GM19455 (cell line): ENCODE measurements around the gene SLC17A7.

Source experiments
- ATAC-seq: cut with Tn5 transposase; IDR thresholded peaks from one replicate; pipeline ENCODE4 v1.9.1; 2021; ENCODE audit not compliant: unreplicated experiment

The SLC17A7 gene

DNA sequence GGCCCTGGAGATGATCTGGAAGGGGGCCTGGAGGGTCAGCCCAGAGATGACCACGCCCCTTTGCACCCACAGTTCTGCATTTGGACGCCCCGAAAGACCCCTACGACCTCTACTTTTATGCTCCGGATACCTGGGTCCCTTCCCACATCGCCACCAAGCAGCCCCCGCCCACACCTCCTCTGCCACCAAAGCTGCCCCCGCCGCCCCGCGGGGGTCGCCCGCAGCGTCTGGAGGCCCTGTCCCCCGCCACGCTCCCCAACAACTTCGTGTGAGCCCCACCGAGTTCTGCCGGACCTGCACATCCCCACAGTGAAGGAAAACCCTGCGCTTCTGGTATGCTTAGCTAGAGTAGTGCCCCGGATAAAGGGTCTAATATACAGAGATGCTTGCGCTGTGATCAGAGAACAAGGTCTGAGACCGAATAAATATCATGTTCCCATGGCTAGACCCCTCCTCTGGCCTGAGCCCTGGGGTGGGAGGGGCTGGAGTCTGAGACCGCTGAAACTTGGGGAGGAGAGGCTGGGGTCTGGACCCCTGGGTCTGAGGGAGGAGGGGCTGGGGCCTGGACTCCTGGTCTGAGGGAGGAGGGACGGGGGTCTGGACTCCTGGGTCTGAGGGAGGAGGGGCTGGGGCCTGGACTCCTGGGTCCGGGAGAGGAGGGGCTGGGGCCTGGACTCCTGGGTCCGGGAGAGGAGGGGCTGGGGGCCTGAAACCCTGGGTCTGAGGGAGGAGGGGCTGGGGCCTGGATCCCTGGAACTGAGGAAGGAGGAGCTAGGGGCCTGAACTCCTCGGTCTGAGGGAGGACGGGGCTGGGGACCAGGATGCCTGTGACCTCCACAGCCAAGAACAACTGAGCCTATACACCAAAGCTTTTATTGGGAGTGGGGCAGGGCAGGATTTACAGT, 12.5 kb downstream of the SLC17A7 start:
- ATAC-seq = no peak

DNA sequence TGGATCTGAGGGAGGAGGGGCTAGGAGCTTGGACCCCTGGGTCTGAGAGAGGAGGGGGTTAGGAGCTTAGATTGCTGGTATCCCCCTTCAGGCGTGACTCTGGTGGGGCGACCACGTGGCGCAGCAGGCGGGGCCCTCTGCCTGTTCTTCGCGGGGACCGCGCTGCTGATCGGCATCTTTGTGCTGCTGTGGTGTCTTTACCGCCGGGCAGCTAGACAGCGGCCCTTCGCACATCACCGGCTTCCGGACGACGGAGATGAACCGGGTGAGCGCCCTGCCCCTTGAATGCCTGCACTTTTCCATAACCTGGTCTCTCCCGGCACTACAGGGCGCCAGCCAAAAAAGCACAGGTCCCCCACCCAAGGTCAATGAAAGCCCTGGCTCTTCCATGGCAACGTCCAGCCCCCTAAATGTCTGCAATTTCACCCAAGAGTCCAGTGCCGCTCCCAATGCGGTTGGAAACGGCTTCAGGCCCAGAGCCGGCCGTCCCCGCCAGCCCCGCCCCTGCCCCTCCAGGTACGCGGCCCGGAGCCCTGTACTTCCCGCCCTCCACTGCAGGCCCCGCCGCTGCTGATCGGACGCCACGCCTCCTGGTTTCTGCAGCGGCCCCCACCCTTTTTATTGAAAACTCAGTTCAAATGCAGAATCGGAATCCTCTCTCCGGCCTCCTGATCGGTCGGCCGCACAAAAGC, 13.3 kb downstream of the SLC17A7 start:
- ATAC-seq = no peak

DNA sequence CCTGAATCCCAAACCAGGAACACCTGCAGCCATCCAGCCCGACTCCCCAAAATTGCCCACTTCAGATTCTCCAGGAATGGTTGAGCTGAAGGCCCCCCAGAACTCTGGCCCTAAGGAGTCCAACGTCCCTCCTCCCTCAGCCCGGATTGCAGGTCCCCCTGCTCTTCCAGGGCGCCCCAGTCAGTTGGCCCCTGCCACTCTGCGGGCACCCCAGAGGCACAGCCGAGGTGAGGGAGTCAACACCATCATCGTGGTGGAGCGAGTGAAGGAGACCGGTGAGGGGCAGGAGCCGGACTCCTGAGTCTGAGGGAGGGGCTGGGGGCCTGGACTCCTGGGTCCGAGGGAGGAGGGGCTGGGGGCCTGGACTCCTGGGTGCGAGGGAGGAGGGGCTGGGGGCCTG, 14.0 kb downstream of the SLC17A7 start:
- ATAC-seq = no peak

DNA sequence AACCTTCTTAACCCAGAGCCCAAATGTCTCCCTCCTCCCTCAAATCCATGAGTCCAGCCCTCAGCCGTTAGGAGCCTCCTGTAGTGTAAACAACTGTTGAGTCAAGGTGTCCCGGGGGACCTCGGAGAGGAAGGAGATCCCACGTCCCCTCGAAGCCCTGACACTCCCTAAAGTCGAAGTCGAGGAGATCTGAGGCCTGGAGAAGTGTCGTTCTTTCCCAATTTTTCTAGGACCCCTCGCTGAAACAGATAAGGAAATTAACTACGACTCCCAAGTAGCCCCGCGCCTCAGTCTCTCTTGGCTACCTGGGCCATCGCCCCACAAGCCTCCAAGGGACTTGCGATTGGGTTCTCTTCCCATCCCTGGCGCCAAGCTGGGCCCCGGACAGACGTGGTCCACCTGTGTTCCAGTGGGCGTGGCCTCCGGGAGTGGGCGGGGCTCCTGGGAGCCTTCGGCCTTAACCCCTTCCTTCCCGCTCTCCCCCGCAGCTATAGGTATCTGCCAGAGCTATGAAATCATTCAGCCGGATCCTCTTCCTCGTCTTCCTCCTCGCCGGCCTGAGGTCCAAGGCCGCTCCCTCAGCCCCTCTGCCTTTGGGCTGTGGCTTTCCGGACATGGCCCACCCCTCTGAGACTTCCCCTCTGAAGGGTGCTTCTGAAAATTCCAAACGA, 15.3 kb downstream of the SLC17A7 start:
- no peak for ATAC-seq

DNA sequence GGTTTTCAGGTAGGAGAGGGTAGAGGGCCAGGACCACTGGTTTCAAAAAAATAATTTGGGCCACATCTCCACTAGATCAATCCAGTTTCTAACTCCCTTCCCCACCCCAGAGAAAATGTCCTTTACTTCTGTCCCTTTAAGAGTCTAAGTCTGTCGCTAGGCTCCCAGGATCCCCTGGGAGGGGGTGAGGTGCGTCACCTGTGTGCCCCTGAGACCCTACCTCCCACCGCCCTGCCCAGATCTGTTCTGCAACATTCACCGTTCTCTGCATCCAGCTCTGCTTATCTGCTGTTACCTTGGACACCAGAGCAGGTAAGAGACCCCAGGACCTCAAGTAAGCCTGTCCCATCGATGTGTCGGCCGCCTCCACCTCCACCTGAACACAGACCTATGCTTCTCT, 16.1 kb downstream of the SLC17A7 start, which contains the start of gene GFY:
TSS of gene GFY (plus strand) at position 211 of the 400 bp plus-strand sequence. CDS start 1,043 bp downstream, outside the sequence.
- no peak for ATAC-seq

DNA sequence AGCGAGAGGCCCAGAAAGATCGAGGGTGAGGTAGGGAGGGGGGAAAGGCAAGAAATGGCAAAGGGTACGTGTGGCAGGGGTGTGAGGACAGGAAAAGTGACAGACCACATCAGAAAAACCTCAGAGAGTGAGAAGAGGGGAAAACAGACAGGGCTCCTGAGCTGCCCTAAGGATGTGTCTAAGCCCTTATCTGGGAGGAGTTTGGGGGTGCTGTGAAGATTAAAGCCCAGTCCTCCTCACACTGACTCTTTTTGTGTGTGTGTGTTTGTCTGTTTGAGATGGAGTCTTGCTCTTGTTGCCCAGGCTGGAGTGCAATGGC, 17.4 kb downstream of the SLC17A7 start:
- ATAC-seq = no peak

DNA sequence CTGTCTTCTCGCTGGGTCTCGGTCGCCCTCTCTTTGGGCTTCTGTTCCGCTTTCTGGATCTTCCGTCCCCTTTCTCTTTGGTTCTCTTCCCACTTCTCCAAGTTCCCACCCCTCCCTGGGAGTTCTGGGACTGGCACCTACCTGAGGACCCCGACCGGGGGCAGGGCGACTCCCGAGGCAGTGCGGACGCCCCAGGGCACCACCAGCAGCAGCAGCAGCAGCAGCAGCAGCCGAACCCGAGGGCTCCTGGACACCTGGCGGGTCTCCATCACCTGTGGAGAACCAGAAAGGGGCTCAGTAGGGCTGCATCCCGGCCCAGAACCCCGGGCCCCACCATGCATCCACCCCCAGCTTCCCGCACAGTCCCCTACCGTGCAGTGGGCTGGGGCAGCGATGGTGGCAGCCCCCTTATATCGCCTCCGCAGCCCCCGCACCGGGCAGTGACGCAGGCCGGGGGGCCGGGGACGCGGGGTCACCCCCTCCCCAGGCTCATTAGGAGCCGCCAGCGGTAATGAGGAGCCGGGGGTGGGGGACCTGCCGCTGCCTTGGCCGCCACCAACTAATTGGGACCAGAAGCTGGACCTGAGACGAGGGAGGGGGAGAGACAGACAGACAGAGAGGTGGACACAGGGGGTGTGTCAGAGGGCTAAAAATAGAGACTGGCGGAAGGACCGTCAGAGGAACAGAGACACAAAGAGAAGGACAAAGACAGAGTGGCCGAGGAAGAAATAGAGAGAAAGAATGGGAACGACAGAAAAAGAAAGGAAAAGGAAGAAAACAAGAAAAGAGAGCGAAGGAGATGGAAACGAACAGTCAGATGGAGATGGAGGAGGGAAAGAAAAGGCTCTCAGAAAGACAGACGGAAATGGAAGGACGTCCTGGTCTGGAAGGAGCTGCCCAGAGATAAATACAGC, 18.0 kb downstream of the SLC17A7 start, which contains the start of gene PTH2:
TSS of gene PTH2 (minus strand) at position 371 of the 914 bp plus-strand sequence. CDS start at position 269, 102 bp downstream.
- ATAC-seq = no peak

DNA sequence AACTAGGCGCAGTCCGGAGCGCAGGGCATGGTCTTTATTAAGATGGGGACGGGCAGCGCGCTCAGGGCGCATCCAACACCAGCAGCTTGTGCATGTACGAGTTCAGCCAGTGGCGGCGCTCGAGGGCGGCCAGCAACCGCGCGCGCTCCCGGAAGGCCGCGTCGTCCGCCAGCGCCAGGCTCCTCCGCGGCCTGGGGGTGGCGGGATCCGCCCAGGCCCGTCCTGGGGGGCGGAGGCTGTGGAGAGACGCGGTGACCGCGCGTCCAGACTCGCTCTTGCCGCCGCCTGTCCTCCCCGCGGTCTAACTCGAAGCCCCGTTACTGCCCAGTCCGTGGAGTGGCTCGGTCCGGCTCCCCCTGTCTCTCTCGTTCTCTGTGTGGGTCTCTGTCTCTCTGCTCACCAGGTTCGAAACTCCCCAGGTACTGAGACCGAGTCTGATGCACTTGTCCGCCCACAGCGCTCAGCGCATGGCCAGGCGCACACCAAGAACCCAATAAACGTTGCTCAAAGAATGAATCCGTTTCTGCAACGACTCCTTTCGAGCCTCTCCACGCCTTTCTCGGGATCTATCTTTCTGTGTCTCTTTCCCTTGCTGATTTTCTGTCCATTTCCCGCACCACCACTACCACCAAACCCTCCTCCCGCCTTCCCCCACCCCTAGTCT, 18.8 kb downstream of the SLC17A7 start:
- no peak for ATAC-seq

DNA sequence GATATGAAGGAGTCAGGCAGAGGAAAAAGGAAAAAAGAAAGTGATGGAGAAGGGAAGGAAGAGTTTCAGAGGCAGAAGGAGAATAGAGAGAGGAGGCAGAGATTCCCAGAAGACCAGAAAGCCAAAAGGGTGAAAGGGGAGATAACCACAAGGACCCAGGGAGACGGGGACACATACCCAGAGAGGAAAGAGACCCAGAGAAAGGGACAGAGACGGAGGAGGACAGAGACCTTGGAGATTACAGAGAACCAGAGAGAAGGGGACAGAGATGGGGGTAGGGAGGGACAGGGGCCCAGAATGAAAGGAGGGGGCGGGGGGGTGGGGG, 19.5 kb downstream of the SLC17A7 start:
- ATAC-seq = no peak

DNA sequence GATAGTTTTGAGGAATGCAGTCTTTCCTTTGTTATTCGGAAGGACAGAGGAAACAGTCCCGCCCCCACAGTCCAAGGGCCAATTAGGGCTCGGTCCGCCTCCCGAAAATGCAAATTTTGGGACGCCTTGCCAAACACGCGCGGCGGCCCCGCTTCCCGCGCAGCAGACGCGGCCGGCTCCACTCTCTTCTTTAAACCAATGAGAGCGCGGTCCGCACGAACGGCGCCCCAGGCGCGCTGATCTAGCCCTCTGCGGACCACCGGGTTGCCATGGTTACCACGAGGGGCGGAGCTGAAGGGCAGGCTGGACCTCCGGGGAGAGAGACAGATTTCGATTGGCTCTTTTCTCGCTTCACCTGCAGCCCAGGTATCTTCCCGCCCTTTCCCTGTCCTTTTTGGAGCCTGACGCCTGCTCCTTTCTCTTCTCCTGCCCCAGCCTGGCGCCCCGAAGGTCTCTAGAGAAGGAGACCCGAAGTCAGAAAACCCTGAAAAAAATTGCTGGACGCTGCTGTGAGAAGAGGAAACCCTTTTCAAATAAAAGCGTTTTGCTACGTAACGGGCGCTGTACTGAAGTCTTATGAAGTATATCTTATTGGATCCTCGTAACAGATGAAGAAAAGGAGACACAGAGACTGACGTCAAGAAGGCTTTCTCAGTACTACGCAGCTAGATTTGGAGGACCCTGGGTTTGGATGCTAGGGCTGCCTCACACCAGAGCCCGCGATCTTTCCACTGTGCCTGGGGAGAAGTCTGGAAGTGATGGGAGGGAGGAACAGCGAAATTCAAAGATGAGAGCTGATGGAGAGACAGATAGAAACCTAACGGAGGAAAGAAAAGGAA, 20.1 kb downstream of the SLC17A7 start:
- ATAC-seq = no peak

DNA sequence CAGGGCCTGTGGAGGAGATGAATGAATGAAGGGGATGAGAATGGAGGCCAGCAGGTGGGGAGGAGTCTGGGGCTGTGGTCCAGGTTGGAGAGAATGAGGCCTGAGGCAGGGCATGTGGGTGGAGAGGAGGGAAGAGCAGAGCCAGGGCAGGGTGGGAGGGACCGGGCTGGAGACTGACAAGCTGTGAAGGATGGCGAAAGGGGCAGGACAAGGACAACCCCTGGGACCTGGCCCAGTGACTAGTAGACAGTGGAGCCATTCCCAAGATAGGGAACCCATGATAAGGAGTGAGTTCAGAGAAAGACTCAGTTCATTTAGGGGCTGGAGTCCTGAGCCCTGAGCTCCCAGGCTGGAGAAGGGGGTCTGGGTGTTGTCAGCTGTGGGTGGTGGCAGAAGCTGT, 21.1 kb downstream of the SLC17A7 start:
- no peak for ATAC-seq

DNA sequence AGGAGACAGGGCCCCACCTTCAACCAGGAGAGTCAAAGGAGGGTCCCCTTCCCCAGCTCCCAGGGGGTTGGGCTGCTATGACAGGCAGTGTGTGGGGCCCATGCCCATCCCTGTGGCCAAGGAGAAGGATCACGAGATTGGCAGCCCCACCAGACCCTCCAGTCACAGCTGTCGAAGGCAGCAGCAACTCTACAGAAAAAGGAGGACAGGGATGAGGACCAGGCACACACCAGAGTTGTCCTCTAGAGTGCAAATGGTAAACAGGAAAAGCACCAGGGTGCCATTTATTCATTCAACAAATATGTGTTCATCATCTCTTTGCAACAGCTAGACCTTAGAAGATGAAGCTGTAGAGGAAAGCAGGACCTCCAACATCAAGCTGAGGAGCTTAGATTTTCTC, 22.2 kb downstream of the SLC17A7 start:
- ATAC-seq = no peak

DNA sequence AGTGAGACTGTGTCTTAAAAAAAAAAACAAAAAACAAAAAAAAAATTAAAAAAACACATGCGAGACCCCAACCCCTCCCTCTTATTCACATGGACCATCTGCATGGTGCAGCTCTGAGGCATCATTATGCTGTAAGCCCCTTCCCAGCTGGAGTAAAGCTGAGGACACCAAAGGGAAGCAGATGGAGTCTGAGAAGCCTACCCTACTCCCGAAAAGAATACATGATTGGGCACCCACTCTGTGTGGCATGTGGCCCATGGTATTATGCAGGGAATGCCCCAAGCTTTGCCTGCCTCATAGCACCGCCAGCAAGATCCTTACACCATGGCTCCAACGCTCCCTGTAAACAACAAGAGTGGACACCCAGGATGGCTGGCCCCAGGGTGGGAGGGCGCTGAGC, 22.8 kb downstream of the SLC17A7 start:
- no peak for ATAC-seq

DNA sequence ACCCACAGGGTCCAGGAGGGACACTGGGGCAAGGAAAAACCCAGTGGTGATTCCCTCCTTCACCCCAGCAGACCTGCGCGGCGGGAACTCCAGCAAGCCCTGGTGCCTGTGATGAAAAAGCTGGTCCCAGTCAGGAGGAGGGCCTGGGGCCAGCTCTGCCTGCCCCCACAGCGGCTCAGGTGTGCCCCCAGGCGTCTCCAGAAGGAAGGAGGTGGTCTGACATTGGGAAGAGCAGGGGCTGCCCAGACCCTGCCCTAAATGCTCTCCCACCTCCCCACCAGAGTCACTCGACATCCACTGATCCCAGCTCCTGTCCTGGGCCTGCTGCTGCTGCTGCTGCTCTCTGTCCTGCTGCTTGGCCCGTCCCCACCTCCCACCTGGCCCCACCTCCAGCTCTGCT, 24.2 kb downstream of the SLC17A7 start:
- ATAC-seq = no peak

DNA sequence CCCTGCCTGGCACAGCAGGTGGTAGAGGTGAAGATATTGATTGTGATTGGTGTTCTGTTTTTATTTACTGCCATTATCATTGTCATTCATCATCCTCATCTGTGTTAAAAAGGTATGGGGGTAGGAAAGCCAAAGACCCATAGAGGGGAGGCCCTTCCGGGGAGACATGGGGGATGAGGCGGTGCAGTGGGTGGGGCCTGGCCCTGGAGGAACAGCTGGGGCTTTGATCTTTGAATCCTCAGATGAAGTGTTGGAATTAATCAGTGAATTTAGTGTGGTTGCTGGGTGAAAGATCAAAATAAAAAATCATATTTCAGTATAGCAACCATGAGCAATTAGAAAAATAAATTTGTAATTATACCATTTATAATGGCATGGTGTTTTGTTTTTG, 25.5 kb downstream of the SLC17A7 start:
- ATAC-seq = no peak

DNA sequence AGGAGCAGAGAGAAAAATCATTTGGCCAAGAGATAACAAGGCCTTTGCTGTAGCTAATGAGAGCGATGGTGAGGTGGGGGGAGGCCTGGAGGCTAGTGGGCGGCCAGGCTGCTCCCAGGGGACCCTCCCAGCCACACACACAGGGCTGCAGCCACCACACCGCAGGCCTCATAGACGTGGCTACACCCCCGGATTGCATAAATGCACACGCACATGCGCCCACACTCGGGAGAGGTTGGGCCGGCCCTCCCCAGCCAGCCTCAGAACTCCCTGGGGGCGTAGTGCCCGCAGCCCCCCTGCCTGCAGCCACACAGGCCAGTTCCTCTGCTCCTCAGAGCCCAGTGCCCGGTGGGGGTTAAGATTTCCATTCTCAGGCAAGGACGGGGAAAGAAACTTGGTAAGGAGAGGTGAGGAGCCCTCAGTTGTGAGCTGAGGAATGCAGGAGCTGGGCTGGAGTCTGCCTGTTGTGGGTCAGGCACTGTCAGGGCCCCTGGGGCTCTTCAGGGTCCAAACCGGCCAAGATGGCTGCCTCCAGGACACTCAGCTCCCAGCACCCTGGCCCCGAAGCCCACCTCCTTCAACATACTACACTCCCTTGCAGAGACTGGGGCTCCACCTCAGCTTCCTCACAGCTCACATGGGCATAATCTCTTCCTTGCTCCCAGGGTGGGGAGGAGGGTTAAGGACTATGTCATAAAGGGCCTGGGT, 26.1 kb downstream of the SLC17A7 start:
- no peak for ATAC-seq

DNA sequence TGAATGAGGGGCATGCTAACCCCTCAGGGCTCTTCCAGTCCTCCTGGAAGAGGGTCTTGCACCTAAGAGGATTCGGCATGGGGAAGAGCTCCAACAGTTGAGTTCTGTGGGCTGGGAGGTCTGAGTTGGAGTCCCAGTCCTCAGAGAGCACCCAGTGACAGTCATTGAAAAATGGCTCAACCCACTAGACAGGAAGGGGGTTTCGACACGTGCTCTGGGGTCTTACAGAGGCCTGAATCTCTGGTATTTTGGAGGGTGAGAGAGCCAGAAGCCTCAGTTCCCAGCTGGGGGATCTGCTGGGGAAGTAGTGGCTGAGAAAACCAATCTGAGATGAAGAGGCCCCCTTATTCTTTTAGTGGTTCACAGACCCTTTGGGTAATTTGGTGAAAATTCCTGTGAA, 27.1 kb downstream of the SLC17A7 start:
- ATAC-seq = no peak

DNA sequence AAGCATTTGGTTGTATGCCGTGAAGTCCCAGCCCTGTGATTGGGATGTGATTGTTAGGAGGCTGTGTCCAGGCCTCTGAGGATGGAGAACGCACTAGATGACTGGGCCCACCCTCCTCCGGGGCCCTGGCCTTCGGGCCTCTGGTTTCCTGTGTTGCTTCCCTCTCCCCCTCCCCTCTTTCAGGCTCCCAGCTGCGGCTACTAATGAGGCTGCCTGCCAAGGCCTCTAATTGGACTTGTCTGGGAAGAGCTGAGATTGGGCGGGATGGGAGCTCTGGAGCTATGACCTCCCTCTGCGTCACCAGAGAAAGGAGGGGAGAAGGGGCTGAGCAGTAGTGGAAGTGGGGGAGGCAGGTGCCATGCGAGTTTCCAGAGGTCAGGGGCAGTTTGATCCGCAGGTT, 28.0 kb downstream of the SLC17A7 start:
- no peak for ATAC-seq
